Measurements from ENCODE around the gene TLCD4.
A peak's percentile ranks its signal among the peaks of the same experiment; 100 is the strongest.
"Not testable (repeated sequence)": the region's sequence is repeated elsewhere in the genome, so short reads cannot be mapped to it uniquely, and the experiment has no call there.

TLCD4 gene, protein sequence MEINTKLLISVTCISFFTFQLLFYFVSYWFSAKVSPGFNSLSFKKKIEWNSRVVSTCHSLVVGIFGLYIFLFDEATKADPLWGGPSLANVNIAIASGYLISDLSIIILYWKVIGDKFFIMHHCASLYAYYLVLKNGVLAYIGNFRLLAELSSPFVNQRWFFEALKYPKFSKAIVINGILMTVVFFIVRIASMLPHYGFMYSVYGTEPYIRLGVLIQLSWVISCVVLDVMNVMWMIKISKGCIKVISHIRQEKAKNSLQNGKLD

DNA sequence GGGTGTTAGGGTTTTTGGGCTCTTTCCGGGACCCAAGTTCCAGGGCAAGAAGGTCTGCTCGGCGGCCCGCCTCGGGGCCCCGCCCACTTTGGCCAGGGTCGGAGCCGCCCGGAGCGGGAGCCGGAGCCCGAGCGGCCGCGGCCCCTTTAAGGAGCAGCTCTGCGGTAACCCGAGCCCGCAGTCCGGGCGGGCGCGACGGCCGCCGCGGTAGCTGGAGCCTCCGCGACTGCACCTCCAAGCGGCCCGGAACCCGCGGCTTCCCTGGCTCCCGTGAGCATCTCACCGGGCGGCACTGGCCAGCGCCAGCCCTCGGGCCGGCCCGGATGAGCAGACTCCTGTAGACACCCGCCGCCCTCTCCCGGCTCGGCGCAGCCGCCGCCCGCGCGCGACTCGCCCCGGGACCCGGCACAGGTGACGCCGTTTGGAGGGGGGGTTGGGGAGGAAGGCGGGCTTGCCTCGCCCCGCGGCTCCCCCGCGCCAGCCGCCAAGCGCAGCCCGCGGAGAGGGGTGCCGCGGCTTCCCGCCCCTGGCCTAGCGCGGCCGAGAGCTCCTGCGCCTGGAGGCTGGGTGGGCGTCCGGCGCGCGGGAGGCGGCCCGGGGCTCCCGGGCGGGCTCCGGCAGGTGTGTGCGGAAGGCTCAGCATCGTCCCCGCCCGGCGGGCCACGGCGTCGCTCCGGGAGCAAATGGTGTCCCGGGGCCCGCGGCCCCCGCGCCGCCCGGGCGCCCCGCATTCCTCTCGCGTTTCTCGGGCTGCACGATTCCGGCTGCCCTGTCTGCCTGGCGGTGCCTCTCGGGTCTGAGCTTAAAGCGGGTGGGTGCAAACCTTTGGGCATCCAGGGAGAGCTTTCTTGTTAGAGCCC lies at the start of gene TLCD4:
TLCD4 (plus strand) TSS at position 149 of the 860 bp plus-strand sequence. CDS start 26,547 bp downstream, outside the sequence.
- DNase-seq (ENCODE audit: low spot score) = peak; percentile 80

DNA sequence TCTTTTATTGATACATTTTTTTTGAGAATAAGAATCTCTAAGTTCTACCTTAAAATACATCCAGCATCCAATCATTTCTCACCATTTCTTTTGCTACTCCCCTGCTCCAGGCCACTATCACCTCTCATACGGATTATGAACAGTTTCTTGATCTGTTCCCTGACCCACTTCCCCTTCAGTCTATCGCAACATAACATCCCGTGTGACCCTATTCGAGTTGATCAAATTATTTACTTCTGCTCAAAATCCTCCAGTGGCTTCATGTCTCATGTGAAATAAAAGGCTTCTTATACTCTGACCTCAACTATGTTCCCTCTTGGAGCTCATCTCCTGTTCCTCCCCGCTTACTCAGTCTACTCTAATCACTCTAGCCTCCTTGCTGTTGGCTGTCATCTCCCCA lies 49.6 kb upstream of the TLCD4 start:
- no peak for DNase-seq (ENCODE audit: low spot score)

DNA sequence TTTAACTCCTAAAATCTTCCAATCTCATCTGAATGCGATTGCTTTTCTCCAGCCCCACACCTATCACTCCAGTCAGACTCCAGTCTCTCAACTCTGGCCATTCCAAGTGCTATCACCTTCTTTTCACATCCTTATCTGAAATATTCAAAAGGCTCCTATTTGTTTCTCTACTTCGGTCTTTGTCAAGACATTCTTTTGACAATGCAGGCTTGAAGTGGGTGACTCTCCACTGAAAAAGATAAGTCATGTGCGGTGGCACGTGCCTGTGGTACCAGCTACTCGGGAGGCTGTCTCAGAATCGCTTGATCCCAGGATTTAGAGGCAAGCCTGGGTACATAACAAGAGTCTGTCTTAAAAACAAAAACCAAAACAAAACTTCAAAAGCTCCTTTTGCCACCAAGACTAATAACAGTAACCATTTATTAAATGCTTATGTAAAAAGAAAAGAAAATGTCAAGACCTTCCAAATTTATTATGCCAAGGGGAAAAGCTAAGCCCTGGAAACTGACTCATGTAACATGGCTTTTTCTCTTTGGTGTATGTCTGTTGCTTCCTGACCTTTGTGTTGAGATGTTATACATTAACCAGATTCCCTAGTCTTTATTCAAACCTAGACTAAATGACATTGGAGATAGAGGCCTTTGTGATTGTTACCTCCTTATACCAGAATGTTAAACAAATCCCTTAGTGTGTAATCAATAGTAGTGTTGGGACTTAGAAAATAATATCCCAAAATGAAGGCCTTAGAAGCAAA lies 48.0 kb upstream of the TLCD4 start:
- DNase-seq (ENCODE audit: low spot score) = no peak

DNA sequence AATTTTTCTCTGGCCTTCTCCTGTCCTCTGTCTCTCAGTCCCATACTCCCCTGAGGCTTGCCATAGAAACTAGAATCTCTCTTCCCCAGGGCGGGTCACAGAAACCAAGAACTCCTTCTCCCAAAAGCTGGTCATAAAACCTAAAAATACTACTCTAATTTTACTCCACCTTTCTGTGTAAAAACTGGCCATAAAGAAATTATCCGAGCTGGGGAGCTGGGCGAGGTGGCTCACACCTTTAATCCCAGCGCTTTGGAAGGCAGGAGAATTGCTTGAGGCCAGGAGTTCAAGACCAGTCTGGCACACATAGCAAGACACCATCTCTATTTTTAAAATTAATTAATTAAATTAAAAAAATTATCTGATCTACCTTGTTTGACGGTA lies 47.5 kb upstream of the TLCD4 start:
- no peak for DNase-seq (ENCODE audit: low spot score)

DNA sequence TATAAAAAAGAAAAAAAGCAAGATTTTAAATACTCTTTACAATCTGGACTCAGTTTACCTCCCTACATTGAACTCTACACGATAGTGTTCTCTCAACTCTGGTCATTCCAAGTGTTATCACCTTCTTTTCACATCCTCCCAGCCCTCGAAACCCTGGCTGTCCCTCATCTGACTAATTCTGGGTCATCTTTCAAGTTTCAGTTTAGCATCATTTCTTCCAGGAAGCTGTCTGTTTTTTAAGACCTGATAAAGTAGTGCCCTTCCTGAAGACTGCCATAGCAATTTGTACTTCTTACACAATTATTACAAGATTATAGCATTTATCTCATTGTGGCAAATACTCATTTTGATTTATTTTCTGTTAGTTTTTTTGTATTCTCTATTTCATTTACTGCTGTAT lies 45.6 kb upstream of the TLCD4 start:
- DNase-seq (ENCODE audit: low spot score) = no peak

DNA sequence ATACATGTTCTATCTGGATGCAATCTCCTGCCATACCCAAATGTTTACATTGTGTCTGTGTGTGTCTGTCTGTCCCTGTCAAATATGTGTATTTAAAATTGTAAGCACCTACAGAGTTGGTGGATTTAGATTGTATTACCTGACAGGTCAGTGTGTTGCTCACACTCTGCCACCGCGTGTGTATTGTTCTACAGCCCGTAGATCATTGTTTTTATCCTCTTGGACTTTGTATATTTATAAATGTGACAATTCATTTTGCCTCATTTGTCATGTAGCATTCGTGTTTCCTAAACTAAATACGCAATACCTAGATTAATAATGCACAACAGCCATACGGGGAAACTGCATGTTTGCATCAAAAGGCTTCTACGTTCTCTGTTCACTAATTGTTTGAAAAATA lies 45.0 kb upstream of the TLCD4 start:
- no peak for DNase-seq (ENCODE audit: low spot score)

DNA sequence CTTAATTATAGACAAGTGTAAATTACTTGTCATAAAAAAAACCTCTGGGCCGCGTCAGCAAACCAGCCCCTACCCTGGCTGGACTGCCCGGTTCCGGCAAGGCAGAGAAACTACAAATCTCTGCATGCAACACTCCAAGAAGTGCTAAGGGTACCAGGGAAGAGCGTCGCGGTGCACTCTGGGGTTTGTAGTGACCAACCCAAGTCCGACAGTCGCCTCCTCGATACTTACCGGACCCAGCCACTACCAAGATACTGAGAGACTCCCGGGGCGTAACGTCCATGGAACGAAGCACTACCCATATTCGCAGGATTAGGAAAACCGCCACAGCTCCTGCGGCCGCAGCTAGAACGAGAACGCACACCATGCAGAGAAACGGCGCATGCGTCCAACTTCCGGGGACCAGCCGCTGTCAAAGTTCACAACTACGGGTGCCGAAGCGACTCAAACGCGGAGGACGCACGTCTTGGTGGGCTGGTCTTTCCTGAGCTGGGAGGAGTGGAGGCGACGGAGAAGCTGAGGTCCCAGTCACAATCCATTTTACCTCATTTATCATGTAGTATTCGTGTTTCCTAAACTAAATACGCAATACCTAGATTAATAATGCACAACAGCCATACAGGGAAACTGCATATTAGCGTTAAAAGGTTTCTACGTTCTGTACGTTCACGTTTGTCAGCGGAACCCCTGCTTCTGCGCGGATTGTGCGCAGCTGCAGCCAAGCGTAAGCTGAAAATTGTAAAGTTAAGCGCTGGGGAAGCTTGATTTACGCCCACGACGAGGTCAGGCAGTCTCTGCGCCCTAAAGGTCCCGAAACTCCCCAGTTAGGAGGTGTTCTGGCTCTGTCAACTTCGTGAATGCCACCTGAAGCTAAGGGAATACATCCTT lies 44.4 kb upstream of the TLCD4 start, which contains the start of gene ALG14:
ALG14 (minus strand) TSS at position 420 of the 888 bp plus-strand sequence; CDS start at position 367, 53 bp downstream.
- DNase-seq (ENCODE audit: low spot score) = peak; percentile 92

DNA sequence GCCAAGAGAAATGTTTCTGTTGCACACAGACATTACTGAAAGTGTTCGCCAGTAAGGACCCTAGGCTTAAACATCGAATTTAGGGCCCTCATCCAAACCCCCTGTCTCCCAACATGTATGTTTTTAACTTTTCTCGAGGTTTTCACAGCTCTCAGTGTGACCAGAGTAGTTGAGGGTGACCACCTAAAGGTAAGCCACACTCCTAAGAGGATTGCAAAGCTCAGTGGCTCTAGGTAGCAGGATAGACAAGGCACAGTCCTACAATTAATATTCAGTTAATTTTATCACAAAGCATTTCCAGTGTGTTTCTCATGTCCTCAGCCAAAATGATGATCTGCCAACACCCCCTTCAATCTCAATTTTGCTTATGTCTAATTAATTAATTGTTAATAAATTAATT lies 43.7 kb upstream of the TLCD4 start:
- no peak for DNase-seq (ENCODE audit: low spot score)

DNA sequence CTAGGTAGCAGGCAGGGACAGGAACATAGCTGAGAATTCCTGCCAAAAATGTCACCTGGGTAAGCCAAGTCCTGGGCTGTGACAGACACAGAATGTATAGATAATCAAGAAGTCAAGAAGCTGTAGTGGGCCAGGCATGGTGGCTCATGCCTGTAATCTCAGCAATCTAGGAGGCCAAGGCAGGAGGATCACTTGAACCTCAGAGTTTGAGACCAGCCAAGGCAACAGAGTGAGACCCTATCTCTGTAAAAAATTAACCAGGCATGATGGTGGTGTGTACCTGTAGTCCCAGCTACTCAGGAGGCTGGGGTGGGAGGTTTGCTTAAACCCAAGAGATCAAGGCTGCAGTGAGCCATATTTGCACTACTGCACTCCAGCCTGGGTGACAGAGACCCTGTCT lies 41.1 kb upstream of the TLCD4 start:
- DNase-seq (ENCODE audit: low spot score) = no peak

DNA sequence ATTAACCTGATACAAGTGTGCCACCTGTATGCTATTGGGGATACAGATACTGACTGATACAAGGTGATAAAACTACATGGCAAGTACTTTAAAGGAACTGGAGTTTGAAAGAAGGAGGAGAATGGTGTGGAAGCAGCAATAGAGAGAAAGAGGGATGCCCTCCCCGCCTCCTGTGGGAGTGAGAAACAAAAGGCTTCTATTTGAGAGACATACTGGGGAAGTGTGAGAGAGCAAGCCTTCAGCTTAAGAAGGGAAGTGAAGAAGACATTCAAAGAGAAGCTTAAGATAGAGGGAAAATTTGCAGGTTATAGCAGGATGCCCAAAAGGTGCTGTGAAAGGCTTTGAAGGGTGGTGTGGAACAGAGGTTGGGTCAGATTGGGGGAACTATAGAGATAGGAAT lies 36.7 kb upstream of the TLCD4 start:
- DNase-seq (ENCODE audit: low spot score) = no peak

DNA sequence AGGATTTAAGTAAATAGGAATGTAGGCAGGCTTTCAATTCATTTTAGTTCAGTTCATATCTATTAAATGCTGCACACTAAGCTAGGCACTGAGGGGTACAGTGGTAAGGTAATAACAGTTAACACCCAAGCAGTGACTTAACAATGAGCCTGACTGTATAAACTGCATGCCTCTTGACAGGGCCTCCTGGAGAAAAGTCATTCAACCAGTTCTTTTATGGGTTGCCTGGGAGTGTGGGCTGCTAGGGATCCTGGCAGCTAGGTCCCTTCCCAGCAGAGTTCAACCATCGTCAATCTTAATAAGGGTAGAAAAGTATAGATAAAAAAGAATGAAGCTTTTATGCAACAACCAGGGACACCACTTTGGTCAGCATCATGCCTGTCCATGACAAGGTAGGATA lies 36.3 kb upstream of the TLCD4 start:
- DNase-seq (ENCODE audit: low spot score) = no peak

DNA sequence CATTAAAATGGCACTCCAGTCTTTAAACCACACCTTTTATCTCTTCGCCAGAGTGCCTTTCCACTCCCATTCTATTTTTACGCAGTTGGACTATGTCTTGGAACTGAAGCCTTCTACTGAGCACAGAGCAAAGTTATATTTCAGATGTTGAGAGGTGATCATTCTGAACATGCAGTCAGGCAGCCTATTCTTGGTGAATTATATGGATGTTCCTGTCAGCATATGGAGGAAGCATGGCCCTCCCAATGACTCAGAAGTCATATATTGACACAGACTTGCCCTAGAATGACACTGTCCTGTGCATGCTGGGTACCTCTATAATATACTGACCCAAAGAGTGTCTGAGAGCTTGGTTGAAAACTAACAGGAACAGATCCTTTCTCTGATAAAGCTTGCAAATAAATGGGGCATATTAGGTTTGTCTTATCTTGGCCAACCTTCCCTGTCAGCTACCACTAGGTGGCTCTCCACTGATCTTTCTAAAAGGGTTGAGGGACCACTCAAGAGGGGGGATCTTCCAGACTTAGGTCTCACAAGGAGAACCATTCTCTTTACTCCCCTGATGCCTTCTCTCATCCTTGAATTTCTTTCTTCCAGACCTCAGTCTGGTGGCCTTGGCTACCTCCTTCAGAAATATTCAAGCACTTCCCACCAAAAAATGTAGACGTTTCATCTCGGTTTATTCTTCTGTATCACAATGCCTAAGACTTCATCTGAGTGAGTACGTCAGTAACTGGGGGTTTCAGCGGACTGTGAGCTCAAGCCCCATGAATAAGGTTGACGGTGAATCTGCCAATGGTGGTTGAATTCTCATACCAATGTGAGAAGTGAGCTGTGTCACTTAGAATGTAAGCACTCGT lies 32.6 kb upstream of the TLCD4 start:
- DNase-seq (ENCODE audit: low spot score) = no peak

DNA sequence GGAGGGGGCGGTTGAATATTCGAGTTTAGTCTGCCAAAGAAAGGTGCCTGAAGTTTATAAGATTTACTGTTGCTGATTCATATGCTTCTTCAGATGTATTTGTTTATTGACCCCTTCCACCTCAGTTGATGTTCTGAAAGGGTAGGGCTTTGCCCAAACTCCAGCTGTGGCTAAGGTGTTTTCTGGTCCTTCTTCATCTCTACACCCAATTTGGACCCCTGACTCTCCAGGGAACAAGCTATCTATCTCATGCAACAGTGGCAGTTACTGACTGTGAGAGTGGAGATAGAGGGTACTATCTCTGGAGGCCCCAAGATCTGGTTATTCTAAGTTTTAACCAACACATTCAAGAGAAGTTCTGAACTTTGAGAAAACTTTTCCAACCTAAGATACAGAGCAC lies 31.8 kb upstream of the TLCD4 start:
- DNase-seq (ENCODE audit: low spot score) = no peak

DNA sequence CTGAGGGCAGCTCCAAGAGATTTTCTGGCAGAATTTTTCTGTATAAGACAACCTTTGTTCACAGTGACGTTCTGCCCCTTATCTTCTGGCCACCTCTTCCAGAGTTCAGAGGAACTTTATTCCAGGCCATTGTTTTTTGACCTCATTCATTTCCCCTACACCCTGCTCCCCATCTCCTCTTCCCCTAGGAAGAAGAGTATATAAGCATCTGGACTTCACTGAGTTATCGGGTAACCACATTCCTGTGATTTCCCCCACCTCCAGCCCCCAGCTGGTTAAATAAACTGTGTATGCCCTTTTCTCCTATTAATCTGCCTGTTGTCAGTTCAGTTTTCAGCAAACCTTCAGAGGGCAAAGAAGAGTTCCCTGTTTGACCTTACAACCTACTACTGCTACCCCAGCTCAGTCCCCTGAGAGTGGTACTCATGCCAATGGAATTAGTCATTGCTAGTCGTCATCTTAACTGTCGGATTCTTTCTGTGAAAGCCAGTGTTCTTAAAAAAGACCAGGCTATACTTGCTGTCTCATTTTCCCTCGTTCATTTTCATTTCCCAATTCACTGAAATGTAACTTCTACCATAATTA lies 30.1 kb upstream of the TLCD4 start:
- peak; percentile 81 for DNase-seq (ENCODE audit: low spot score)

DNA sequence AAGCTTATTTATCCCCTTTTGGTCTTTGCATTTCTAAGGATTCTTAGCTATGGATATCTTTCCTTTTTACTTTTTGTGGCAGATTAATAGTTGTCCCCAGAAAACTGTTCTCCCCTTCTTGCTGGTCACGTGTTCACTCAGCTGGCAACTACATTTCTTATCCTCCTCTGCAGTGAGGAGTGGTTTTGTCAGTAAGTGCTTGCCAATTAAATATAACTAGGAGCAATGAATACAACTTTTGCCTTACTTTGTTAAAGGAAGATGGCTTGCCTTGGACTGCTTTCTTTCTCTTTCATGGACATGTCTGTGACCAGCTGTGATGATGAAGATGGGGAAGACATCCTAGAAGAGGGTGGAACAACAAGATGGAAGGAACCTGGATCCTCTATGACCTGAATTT lies 28.9 kb upstream of the TLCD4 start:
- DNase-seq (ENCODE audit: low spot score) = no peak

DNA sequence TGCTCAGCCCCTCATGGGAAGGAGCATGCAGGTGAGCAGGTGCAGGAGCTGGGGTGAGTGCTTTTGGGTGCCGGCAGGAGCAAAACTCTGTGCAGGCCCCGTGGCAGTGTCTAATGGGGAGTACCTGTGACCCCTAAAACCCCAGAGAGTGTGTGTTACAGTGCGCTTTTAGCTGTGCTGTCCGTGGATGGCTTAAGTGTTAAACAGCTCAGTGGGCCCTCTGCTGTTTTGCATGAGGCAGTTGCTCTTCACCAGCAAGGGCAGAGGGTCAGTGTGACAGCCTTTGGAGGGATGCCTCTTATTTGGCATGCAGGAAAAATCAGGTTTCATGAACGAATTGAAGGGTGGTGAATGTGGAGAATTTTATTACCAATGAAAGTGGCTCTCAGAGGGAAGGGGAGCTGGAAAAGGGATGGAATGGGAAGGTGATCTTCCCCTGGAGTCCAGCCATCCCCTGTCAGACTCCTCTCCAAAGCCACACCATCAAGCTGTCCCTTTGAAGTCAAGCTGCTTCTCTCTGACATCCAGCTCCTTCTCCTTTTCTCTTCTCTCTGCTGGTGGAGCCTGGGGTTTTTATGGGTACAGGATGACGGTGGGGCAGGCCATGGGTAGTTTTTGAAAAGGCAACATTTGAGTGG lies 27.4 kb upstream of the TLCD4 start:
- DNase-seq (ENCODE audit: low spot score) = no peak

DNA sequence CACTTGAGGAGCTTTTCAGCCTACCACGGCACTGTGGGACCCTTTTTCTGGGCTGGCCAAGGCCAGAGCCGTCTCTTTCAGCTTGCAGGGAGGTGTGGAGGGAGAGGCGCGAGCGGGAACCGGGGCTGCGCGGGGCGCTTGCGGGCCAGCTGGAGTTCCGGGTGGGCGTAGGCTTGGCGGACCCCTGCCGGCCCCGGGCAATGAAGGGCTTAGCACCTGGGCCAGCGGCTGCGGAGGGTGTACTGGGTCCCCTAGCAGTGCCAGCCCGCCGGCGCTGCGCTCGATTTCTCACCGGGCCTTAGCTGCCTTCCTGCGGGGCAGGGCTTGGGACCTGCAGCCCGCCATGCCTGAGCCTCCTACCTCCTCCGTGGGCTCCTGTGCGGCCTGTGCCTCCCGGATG lies 25.9 kb upstream of the TLCD4 start:
- DNase-seq (ENCODE audit: low spot score) = not testable (repeated sequence)

DNA sequence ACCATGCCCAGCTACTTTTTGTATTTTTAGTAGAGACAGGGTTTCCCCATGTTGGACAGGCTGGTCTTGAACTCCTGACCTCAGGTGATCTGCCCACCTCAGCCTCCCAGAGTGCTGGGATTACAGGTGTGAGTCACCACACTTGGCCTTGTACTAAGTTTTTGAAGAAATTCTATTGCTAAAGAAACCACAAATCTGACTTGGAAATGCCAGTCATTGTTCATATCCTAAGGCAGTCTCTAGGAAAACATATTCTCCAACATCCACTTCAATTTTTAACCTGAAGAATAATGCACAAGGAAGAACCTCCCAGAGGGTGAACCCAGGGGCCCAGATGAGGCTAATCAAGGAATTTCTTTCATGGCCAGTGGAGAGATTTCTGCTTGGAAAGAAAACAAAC lies 24.3 kb upstream of the TLCD4 start:
- not testable (repeated sequence) for DNase-seq (ENCODE audit: low spot score)

DNA sequence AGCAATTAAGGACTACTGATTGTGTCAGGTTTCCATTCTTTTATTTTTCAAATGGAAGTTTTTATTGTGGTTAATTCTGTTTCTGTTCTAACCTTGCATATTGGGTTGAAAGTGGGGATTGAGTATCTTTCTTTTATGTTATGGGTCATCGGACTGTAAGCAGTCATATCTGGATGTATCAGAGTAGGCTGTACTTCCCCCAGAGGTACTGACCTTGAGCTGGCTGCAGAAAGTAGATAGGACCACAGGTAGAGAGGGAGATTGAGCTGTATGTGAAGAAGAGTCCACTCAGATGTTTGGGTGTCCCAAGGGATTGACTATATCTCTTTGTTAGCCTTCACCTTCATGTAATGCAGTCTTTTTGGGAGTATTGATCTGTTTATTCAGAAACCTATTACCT lies 23.9 kb upstream of the TLCD4 start:
- DNase-seq (ENCODE audit: low spot score) = no peak

DNA sequence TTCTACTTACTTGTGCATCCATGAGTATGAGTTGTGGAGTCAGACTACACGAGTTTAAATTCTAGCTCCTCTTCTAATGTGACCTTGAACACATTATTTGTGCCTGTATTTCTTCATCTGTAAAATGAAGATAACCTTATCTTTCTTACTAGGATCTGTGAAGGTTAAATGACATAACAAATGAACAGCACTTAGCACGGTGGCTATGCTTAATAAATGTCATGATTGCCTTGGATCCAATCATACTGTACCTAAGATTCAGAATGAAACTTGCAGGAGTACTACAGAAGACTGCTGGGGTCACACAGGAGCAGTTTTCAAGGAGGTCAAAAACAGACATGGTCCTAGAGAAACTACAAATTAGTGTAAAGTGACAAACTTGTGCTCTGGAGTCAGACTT lies 22.2 kb upstream of the TLCD4 start:
- DNase-seq (ENCODE audit: low spot score) = no peak
